HG03103 (cell line): Measurements from ENCODE around the gene PPM1B.
"Not testable (repeated sequence)": the region's sequence is repeated elsewhere in the genome, so short reads cannot be mapped to it uniquely, and the experiment has no call there.

Experiments used
- ATAC-seq: cut with Tn5 transposase; IDR thresholded peaks from one replicate; pipeline ENCODE4 v1.9.1; 2021; ENCODE audit warnings: low read depth; ENCODE audit not compliant: unreplicated experiment

PPM1B gene

DNA sequence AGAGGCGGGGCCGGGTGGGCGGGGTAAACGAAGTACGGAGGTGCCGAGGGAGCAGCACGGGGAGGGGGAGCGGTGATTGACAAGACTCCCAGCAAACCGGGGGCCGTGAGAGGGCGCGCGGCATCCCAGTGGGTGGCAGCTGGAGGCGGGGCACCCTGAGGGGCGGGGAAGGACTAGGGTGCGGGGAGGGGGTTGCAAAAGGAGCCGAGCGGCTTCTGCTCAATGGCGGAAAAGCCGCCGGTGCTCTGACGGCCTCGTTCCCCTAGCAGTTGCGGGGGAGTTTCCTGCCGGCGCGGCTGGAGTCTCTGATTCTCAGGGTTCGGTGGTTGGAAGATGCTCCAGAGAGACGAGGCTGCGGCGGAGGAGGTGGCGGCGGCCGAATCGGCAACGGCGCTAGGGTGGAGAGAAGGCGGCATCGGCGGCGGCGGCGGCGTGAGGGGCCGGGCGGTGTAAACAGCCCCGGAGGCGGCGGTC lies at the start of gene PPM1B:
TSS of gene PPM1B (plus strand) at position 195 of the 474 bp plus-strand sequence. CDS start 32,325 bp downstream, outside the sequence.
- ATAC-seq: peak; percentile 57

DNA sequence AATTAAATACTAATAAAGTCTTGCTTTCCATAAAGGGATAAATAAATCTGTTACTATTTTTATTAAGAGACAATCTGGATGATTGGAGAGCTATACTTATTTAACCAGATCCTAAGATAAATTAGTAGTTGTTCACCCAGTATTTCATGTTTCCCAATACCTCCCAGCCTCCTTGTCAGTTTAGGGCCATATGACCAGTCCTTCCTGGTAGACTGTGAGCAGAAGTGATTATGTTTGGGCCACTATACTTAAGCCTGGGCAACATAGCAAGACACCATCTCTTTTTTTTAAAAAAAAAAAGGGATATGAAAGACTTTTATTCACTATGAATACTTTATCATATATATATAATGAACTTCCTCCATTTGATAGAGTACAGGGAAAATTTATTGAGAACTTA lies 48.8 kb upstream of the PPM1B start:
- no peak for ATAC-seq

DNA sequence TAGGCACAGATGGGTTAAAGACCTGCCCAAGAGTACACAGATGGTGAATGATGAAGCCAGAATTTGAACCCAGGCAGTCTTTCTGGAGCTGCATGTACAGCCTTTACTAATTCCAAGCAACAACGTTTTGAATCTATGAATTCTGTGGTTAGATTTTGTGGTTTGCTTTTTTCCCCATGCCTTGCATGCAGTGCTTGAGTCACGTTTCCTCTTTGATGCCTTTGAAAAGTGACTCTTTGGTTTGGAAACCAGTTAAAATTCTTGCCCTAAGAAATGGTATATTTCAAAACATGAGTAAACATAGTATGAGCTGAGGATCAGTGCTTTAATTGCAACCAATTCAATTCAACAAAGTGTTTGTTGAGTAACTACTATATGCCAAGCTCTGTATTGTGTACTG lies 48.2 kb upstream of the PPM1B start:
- ATAC-seq: no peak

DNA sequence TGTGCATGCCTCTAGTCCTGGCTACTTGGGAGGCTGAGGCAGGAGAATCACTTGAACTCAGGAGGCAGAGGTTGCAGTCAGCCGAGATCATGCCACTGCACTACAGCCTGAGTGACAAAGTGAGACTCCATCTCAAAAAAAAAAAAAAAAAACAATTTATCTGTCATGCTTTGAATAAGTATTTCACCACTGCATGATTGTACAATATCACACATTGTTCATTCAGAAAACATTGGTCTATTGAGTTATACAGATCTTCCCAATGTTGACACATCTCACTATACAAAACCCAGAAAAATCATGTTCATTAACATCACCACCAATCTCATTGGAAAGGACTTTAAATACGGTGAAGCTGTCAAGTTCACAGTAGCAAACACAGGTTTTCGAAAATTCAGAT lies 46.8 kb upstream of the PPM1B start:
- ATAC-seq: no peak

DNA sequence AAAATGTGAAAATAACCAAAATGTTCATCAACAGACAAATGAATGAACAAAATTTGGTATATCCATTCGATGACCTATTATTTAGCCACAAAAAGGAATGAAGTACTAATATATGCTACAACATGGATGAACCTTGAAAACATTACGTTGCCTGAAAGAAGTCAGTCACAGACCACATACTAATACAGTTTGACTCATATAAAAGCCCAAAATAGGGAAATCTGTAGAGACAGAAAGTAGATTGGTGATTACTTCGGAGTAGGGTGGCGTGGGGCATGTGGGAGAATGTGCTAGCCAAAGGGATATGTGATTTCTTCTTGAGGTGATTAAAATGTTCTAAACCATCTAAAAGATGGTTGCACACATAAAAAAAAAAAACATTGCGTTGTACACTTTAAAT lies 44.2 kb upstream of the PPM1B start:
- ATAC-seq: no peak

DNA sequence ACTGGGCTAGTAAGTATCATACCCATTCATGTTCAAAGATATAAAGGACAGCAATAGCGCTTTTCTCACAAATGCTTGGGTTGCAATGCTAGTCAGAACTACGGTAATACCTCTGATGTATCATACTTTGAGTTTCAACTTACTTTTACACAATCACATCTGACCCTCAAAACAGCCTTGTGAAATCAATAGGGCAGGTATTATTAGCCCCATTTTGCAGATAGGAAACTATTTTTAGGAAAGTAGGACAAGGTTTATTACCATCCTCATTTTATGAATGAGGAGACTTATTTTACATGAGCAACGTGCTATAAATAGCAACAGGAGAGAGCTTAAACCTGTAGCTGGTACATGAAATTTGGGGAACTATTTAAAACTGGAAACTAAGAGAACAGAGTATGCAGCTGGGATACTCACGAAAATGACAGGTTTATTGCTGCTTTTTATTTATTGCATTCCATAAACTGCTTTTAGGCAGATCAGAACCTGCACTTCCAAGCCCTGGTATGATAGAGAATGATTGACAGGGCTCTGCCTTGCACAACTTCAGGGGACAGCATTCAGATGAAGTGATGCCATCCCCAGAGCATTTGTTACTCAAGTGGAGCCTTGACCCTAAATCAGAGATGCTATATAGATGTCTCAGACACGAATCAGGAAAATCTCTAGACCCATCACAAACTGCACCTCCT lies 42.4 kb upstream of the PPM1B start:
- ATAC-seq: no peak

DNA sequence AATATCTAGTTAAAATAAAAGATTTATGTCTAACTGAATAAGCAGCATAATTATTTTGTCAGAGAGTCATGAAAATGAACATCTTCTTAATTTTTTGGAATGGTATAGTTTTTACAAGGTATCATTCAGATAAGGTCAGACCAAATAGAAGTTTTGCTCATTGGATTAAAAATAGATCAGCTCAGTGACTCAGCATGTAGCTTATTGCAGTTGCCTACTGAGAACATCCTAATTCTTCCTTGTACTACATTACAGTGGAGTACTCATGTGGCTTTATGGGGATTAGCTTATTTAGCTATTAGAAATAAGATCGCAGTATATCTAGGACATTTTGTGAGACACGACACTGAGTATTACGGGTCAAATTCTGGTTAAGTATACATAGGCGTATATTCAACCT lies 38.2 kb upstream of the PPM1B start:
- ATAC-seq: no peak

DNA sequence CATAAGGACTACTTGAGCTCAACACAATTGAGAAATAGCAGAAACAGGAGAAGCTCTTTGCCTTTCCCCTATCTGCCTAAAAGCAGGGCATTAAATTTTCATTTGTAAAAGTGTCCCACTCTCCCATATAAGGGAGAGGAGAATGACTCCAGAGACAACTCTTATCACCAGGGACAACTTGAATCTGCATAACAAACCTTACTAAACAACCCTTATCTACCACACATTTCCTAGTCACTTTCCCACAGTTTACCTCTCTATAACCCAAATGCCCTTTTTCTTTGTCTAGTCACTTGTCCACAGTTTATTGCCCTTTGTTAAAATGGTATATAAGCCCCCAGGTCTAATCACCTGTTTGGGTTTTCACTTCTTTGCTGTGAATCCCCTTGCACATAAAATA lies 37.5 kb upstream of the PPM1B start:
- no peak for ATAC-seq

DNA sequence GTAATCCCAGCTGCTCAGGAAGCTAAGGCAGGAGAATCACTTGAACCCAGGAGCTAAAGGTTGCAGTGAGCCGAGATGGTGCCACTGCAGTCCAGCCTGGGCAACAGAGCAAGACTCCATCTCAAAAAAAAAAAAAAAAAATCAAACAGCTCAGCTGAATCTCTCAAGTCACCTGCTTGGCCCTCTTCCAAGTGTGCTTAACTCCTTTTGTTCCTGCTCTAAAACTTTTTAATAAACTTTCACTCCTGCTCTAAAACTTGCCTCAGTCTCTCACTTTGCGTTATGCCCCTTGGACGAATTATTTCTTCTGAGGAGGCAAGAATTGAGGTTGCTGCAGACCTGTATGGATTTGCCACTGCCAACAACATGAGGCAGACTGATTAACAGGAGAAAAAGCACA lies 35.1 kb upstream of the PPM1B start:
- not testable (repeated sequence) for ATAC-seq

DNA sequence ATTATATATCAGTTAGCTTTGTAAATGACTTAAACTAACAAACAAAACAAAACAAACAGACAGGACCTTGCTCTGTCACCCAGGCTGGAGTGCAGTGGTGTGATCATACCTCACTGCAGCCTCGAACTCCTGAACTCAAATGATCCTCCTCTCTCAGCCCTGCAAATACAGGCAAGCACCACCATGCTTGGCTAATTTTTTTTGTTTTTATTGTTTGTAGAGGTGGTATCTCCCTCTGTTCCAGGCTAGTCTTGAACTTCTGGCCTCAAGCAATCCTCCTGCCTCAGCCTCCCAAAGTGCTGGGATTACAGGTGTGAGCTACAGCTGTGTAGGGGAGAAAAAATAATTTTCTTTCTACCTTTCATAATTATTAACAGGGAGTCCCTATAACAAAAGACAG lies 33.8 kb upstream of the PPM1B start:
- ATAC-seq: no peak

DNA sequence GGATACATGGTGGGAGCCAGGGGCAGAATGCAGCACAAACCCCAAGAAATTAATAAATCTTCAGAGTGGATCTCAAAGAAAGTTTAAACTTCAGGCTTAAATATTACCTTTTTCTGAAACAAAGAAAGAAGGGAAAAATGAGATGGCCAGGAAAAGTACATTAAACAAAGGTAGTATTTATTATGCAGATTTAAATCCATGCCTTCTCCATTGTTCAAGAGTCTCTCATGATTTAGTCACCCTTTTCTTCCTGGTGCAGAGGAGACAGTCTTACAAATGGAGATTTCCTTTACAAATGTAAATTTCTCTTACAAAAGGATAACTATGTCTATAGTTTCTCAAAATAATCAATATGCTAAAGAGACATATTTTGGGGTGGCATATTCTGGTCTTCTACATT lies 33.4 kb upstream of the PPM1B start:
- ATAC-seq: no peak

DNA sequence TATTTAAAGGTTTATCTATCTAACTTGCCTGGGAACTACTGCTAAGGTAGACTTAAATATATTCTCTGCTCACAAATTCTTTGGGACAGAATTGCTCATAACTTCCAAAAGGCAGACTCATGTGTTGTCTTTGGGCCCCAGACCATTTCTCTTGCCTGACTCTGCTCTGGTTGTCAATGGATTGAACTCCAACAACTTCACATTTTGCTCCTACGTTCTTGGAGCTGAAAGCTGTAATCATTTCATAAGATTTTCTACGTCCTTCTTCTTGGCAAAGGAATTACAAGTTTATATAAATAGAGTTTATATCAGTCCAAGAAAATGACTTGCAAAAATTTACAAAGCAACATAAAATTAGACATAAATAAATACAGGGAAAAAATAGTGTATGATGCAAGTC lies 32.9 kb upstream of the PPM1B start:
- ATAC-seq: no peak

DNA sequence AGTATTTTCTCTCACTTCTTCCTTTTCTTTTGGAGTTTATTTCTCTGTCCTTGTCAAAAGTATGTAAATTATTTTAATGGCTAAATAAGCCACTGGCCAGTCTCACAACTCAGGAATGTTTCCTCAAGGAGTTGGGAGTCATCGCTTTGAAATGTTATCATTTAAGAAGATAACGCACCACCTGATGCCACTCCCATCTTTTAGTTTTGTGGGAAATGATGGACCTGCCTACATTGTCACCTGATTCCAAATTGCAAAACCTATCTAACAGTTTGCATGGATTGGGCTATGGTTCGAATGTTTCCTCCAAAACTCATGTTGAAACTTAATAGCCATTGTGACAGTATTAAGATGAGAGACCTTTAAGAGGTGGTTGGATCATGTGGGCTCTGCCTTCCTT lies 32.4 kb upstream of the PPM1B start:
- no peak for ATAC-seq

DNA sequence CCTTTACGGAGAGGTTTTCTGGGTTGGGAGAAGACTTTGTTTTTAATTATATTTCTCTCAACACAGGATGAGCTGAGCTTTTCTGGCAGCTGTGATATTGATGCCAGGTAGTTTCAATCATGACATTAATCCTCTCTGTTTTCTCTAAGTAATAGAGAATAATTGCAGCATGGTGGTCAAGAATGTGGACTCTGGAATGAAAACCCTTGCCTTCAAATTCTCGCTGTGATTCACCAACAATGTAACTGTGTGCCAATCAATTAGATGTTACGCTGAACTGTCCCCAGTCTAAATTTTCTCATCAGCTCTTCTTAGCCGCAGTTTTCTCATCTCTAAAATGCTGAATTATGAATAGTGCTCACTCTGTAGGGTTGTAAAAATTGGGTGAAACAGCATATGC lies 31.6 kb upstream of the PPM1B start:
- no peak for ATAC-seq

DNA sequence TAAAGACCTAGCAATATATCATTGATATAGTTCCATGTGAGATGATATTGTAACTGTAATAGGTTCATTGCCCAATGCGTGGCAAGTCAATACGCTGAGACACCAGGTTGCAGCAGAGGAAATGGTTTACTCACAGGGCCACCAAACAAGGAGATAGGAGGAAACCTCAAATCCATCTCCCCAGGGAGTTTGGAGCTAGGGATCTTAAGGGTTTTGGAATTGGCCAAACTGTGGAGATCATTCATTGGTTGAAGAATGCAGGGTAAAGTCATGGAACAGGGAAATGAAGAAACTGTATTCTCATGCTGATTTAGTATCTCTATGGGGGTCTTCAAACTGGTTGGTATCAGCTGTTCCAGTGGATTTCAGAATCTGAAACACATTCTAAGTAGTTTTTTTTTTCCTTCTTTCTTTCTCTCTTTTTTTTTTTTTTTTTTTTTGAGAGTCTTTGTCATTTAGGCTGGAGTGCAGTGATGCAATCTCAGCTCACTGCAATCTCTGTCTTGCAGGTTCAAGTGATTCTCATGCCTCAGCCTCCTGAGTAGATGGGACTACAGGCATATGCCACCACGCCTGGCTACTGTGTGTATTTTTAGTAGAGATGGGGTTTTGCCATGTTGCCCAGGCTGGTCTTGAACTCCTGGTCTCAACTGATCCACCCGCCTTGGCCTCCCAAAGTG lies 30.7 kb upstream of the PPM1B start:
- ATAC-seq: no peak

DNA sequence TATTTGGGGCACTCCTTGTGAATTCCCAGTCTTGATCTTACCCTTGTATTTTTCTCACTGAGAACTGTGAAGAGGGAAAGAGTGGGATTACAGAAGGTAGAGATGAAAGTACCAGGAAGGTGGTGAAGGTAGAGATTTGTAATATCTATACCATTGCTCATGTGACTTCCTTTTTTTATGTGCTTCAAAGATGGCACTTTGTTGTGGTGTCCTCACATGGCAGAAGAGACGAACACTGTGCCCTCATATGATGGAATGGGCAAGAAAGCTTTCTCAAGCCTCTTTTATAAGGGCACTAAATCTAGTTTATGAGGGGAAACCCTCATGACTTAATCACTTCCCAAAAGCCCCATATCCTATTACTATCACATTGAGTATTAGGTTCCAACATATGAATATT lies 28.9 kb upstream of the PPM1B start:
- ATAC-seq: no peak

DNA sequence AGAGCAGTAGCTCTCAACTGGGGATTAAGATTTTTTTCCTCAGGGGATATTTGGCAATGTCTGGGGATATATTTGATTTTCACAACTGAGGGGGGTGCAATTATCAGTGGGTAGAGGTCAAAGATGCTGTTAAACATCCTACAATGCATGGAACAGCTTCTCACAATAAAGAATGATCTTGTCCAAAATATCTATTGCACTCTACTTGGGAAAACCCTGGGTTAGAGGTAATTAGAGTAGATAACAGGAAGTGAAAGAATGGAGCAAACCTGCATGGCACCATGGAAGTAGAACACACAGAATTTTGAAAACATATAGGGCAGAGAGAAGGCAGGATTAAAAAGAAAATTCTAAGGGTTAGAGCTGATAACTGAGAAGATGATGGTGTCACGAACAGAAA lies 26.4 kb upstream of the PPM1B start:
- ATAC-seq: no peak

DNA sequence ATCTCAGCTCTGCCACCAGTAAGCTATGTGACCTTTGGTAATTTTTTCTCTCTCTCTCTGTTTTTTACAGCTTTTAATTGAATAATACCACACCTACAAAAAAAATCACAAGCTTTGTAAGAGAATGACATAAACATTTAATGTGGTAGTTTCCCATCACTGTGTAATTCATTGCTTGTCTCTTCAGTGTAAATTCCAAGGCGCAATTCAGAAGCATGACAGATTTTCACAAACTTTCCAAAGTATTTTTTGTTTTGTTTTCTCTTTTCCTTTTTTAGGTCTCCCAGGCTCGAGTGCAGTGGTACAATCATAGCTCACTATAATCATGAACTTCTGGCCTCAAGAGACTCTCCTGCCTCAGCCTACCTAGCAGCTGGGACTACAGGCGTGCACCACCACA lies 25.0 kb upstream of the PPM1B start:
- ATAC-seq: no peak

DNA sequence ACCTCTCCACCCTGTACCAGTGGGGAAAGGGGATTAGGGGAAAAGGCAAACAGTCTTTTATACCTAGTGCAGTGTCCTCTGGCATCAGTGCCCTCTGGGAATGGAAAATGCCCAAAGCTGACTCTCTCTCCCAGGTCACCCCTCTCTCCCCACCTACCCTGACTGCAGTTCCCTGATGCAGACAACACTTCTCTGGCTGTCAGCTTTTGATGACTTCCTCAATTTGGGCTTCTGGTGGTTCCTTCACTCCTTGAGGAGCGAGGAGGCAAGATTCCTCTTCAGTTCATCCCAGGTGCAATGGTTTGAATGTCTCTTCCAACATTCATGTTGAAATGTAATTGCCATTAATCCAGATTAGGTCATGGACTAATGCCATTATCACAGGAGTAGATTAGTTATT lies 19.7 kb upstream of the PPM1B start:
- no peak for ATAC-seq

DNA sequence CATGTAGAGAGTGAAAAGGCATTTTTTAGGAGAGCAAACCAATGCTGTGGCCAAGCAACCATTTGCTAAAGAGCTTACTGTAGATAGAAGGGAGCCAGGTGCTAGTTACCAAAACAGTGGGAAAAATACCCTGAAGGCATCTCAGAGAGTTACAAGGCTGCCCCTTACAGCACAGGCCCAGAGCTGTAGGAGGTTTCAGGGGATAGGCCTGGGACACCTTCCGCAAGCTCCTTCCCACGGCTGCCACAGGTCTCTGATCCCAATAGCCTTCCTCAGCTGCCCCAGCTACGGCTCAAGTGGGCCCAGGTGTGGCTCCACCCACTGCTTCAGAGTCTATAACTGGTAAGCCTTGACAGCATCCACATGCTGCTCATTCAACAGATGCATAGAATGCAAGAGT lies 18.2 kb upstream of the PPM1B start:
- ATAC-seq: no peak

DNA sequence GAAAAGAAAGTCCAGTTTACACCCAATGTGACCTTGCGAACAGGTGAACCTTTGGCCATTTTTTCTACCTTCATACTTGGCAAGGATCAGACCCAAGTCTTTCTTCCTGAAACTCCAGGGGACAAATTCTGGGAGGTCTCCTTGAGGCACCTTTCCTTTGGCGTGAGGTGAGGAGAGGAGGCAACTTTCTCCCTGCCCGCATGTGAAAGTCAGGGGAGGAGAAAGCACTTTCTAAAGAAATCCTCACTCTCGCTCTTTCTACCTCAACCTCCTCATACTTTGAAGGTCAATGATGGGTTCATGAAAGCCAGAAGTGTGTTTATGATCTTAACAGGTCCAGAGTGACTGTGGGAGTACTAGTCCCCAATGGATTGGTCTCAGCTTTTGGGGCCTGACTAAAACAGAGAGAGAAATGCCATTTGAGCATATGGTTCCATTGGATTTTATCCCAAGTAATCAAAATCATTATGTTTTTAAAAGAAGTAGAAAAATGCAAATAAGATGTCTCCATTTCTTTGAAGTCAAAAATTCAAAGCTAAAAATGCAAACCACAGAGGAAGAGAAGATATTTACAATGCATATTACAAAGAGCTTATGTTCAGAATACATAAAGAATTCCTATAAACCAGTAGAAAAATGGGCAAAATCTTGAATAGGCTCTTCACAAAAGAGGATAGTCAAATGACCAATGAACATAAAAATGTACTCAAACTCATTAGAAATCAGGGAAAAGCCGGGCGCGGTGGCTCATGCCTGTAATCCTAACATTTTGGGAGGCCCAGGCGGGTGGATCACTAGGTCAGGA lies 15.6 kb upstream of the PPM1B start:
- no peak for ATAC-seq
